ENCODE measurements around the gene PIGC.

GRCh38 chr1:172477741-172478140 is 33.9 kb upstream of the PIGC start:
- TF ChIP-seq NFE2L1 (CRISPR knock-in tag; IDR thresholded peaks at IDR 0.05) (no peak), ZNF232 (CRISPR knock-in tag; IDR thresholded peaks at IDR 0.05) (no peak), ESRRA (CRISPR knock-in tag; IDR thresholded peaks at IDR 0.05; ENCODE audit: borderline replicate concordance) (no peak), ATF6 (CRISPR knock-in tag; IDR thresholded peaks at IDR 0.05) (no peak)
- TF ChIP-seq, protein P1, sequence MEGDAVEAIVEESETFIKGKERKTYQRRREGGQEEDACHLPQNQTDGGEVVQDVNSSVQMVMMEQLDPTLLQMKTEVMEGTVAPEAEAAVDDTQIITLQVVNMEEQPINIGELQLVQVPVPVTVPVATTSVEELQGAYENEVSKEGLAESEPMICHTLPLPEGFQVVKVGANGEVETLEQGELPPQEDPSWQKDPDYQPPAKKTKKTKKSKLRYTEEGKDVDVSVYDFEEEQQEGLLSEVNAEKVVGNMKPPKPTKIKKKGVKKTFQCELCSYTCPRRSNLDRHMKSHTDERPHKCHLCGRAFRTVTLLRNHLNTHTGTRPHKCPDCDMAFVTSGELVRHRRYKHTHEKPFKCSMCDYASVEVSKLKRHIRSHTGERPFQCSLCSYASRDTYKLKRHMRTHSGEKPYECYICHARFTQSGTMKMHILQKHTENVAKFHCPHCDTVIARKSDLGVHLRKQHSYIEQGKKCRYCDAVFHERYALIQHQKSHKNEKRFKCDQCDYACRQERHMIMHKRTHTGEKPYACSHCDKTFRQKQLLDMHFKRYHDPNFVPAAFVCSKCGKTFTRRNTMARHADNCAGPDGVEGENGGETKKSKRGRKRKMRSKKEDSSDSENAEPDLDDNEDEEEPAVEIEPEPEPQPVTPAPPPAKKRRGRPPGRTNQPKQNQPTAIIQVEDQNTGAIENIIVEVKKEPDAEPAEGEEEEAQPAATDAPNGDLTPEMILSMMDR (IDR thresholded peaks at IDR 0.05): no peak
